CD14-positive monocyte (primary cell): ENCODE measurements around the gene MYBPHL. TPM values are rescaled to one million over a fixed set of nuclear protein-coding genes. Genes with fewer than 3 reads are reported as not detected.
A peak's percentile ranks its signal among the peaks of the same experiment; 100 is the strongest.

Experiments
- DNase-seq, 3 donors: peaks; one replicate each; pipeline ENCODE4 v3.0.0-alpha.2; 2011 to 2022
- H2AFZ ChIP-seq: 2 replicates; pipeline ENCODE4 v1.6.0; 2012; ENCODE audit warnings: mild to moderate bottlenecking, low read depth, low read length, inconsistent platforms; ENCODE audit not compliant: insufficient read depth, poor library complexity, severe bottlenecking
- H3K27ac ChIP-seq, 2 donors: 1 replicate in 1 of 2; 2 replicates in 1 of 2; pipeline ENCODE4 v1.5.1; 2012 to 2013; ENCODE audit warnings: low read length in 2 of 2, control low read depth in 1 of 2, inconsistent platforms in 1 of 2, low read depth in 1 of 2, mild to moderate bottlenecking in 1 of 2
- H3K27me3 ChIP-seq, 2 donors: one replicate each; pipeline versions ENCODE4 v1.6.0 to v1.6.1; 2011 to 2013; ENCODE audit warnings: low read length in 2 of 2; ENCODE audit not compliant: control insufficient read depth in 2 of 2, insufficient read depth in 2 of 2
- H3K36me3 ChIP-seq, 2 donors: replicated peaks in 1 of 2; 1 replicate in 1 of 2; 2 replicates in 1 of 2; pipeline versions ENCODE4 v1.5.1 to v1.6.1; 2012 to 2013; ENCODE audit warnings: low read length in 2 of 2, control low read depth in 1 of 2, inconsistent platforms in 1 of 2, mild to moderate bottlenecking in 1 of 2; ENCODE audit not compliant: insufficient read depth in 2 of 2, control insufficient read depth in 1 of 2
- H3K4me1 ChIP-seq, 2 donors: 1 replicate in 1 of 2; 2 replicates in 1 of 2; pipeline versions ENCODE4 v1.5.1 to v1.6.1; 2012 to 2013; ENCODE audit warnings: low read length in 2 of 2, control low read depth in 1 of 2, inconsistent platforms in 1 of 2, mild to moderate bottlenecking in 1 of 2, moderate library complexity in 1 of 2; ENCODE audit not compliant: insufficient read depth in 2 of 2, control insufficient read depth in 1 of 2
- H3K4me2 ChIP-seq: replicated peaks from 2 replicates; pipeline ENCODE3; 2012; ENCODE audit warnings: low read length, moderate library complexity, mild to moderate bottlenecking; ENCODE audit not compliant: poor library complexity, severe bottlenecking; ENCODE audit errors: extremely low read depth
- H3K4me3 ChIP-seq, 3 experiments: fragments of 200-600 bp in 1 of 3; sonication (generic) in 1 of 3; replicated peaks in 1 of 3; 1 replicate in 2 of 3; 2 replicates in 1 of 3; pipeline ENCODE4 v1.5.1; 2011 to 2013; ENCODE audit warnings: low read length in 3 of 3, mild to moderate bottlenecking in 3 of 3, control low read depth in 2 of 3, low read depth in 2 of 3, inconsistent platforms in 1 of 3, moderate library complexity in 1 of 3
- H3K79me2 ChIP-seq: 2 replicates; pipeline ENCODE4 v1.6.0; 2012; ENCODE audit warnings: mild to moderate bottlenecking, control low read depth, inconsistent platforms, low read length, moderate library complexity; ENCODE audit not compliant: insufficient read depth
- H3K9ac ChIP-seq: 2 replicates; pipeline ENCODE4 v1.6.0; 2017; ENCODE audit warnings: low read length, mild to moderate bottlenecking; ENCODE audit not compliant: insufficient read depth, poor library complexity, severe bottlenecking
- H3K9me3 ChIP-seq, 2 donors: replicated peaks in 1 of 2; 1 replicate in 1 of 2; 2 replicates in 1 of 2; pipeline versions ENCODE4 v1.5.1 to v1.6.1; 2012 to 2013; ENCODE audit warnings: low read length in 2 of 2, control low read depth in 1 of 2; ENCODE audit not compliant: control insufficient read depth in 1 of 2, insufficient read depth in 1 of 2
- H4K20me1 ChIP-seq: 2 replicates; pipeline ENCODE4 v1.6.0; 2012; ENCODE audit warnings: mild to moderate bottlenecking, low read length, control low read depth, moderate library complexity; ENCODE audit not compliant: insufficient read depth
- H3K27ac Mint-ChIP-seq, 7 donors: one replicate each; pipeline ENCODE4 v1.8.0; 2020; ENCODE audit warnings: mild to moderate bottlenecking in 7 of 7, mixed read lengths in 7 of 7, moderate library complexity in 6 of 7, inconsistent platforms in 2 of 7
- H3K27me3 Mint-ChIP-seq, 3 donors: one replicate each; pipeline ENCODE4 v1.8.0; 2021 to 2022; ENCODE audit warnings: low read depth in 3 of 3, mild to moderate bottlenecking in 3 of 3, mixed read lengths in 3 of 3, moderate library complexity in 3 of 3, inconsistent platforms in 1 of 3
- H3K36me3 Mint-ChIP-seq, 2 donors: one replicate each; pipeline ENCODE4 v1.8.0; 2020; ENCODE audit warnings: mixed read lengths in 2 of 2, inconsistent platforms in 1 of 2, mild to moderate bottlenecking in 1 of 2
- H3K4me1 Mint-ChIP-seq: one replicate; pipeline ENCODE4 v1.8.0; 2020; ENCODE audit warnings: mild to moderate bottlenecking, mixed read lengths
- H3K4me3 Mint-ChIP-seq, 2 donors: one replicate each; pipeline ENCODE4 v1.8.0; 2020; ENCODE audit warnings: mild to moderate bottlenecking in 2 of 2, mixed read lengths in 2 of 2, moderate library complexity in 1 of 2
- H3K9me3 Mint-ChIP-seq, 7 donors: one replicate each; pipeline ENCODE4 v1.8.0; 2020 to 2022; ENCODE audit warnings: mixed read lengths in 7 of 7, mild to moderate bottlenecking in 6 of 7, moderate library complexity in 6 of 7, inconsistent platforms in 2 of 7
- WGBS: methylation state at CpG from one replicate; pipeline ENCODE4 v1.1.5; 2013; ENCODE audit warnings: missing lambda C conversion rate; ENCODE audit not compliant: insufficient coverage; 5-methylcytosine and 5-hydroxymethylcytosine counted together
- intact Hi-C, 2 donors: fragments of 100-400 bp; cut with micrococcal nuclease; formaldehyde crosslinking; loops; one replicate each; pipeline versions ENCODE4 v1.15.0 to v1.15.1; 2023
- polyA plus RNA-seq, 3 donors: library from polyadenylated mRNA; depleted of rRNA in 1 of 3; unstranded in 2 of 3; stranded (reverse) in 1 of 3; fragments of 300-500 nt in 2 of 3; fragments of >200 nt in 1 of 3; fragmentation: Illumina TruSeq in 2 of 3; gene quantifications; 1 replicate in 2 of 3; 2 replicates in 1 of 3; pipeline ENCODE4 v1.2.3, GENCODE V29; 2012 to 2021
- TF ChIP-seq, protein P1 (sequence below): fragments of 200-600 bp; IDR thresholded peaks from one replicate; pipeline ENCODE4 v1.8.0; 2022; ENCODE audit warnings: antibody characterized with exemption, mild to moderate bottlenecking

MYBPHL gene
- polyA plus RNA-seq, 3 donors = 0.13 TPM; not detected in 2

GRCh38 chr1:109280862-109281261, 25.9 kb downstream of the MYBPHL start:
- Mint-ChIP-seq H3K27me3 (no peaks in the 10 kb centered on the region), H3K27ac (peak overlapping the region in 4 of 7 donors; percentile 3 to 97 (median 90)), H3K9me3 (peaks cover 0 to 2% (median 0%) of the 10 kb centered on the region in 7 donors), H3K36me3 (peaks cover 14 to 22% of the 10 kb centered on the region in 2 donors), H3K4me3 (no peak overlapping the region), H3K4me1 (peaks cover 49% of the 10 kb centered on the region)
- Histone ChIP-seq H3K79me2 (peaks cover 31% of the 10 kb centered on the region), H2AFZ (no peak overlapping the region), H3K9me3 (no peaks in the 10 kb centered on the region), H3K4me3 (peak overlapping the region in 1 of 3 experiments; percentile 87), H3K27ac (peak overlapping the region in 1 of 2 donors; percentile 82), H3K9ac (no peak overlapping the region), H3K27me3 (no peaks in the 10 kb centered on the region), H4K20me1 (no peaks in the 10 kb centered on the region), H3K36me3 (peaks cover 7 to 25% of the 10 kb centered on the region in 2 donors), H3K4me2 (peak overlapping the region; percentile 81), H3K4me1 (peaks cover 44 to 46% of the 10 kb centered on the region in 2 donors)
- DNase-seq = no peak
- intact Hi-C loops = no loop called here
- TF ChIP-seq, protein P1, sequence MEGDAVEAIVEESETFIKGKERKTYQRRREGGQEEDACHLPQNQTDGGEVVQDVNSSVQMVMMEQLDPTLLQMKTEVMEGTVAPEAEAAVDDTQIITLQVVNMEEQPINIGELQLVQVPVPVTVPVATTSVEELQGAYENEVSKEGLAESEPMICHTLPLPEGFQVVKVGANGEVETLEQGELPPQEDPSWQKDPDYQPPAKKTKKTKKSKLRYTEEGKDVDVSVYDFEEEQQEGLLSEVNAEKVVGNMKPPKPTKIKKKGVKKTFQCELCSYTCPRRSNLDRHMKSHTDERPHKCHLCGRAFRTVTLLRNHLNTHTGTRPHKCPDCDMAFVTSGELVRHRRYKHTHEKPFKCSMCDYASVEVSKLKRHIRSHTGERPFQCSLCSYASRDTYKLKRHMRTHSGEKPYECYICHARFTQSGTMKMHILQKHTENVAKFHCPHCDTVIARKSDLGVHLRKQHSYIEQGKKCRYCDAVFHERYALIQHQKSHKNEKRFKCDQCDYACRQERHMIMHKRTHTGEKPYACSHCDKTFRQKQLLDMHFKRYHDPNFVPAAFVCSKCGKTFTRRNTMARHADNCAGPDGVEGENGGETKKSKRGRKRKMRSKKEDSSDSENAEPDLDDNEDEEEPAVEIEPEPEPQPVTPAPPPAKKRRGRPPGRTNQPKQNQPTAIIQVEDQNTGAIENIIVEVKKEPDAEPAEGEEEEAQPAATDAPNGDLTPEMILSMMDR = no peak
- 100% methylated on average over 4 of the region's 12 CpGs for WGBS

GRCh38 chr1:109279615-109280278, 27.1 kb downstream of the MYBPHL start:
- H2AFZ ChIP-seq = no peak overlapping the region
- H3K79me2 ChIP-seq = peaks cover 31% of the 10 kb centered on the region
- no peak for DNase-seq
- peaks cover 0 to 2% (median 0%) of the 10 kb centered on the region in 7 donors for H3K9me3 Mint-ChIP-seq
- peaks cover 57% of the 10 kb centered on the region for H3K4me1 Mint-ChIP-seq
- no peak overlapping the region for H3K27ac ChIP-seq
- H3K4me1 ChIP-seq = peaks cover 50% of the 10 kb centered on the region in 2 donors
- no peak overlapping the region for H3K4me3 Mint-ChIP-seq
- WGBS = 98% methylated on average over 4 of the region's 5 CpGs
- peak overlapping the region in 4 of 7 donors; percentile 9 to 70 (median 38) for H3K27ac Mint-ChIP-seq
- intact Hi-C loops = loop anchor here in 1 of 2 donors (10.0 kb wide), 1 partner anchor 255 kb away; the partner anchor contains the start of gene GPR61
- H3K9me3 ChIP-seq = no peaks in the 10 kb centered on the region
- no peaks in the 10 kb centered on the region for H3K27me3 ChIP-seq
- no peaks in the 10 kb centered on the region for H4K20me1 ChIP-seq
- TF ChIP-seq, protein P1 = no peak
- H3K4me3 ChIP-seq = no peak overlapping the region
- no peak overlapping the region for H3K9ac ChIP-seq
- H3K27me3 Mint-ChIP-seq = peaks cover 1 to 2% (median 2%) of the 10 kb centered on the region in 3 donors
- H3K36me3 ChIP-seq = peaks cover 7 to 25% of the 10 kb centered on the region in 2 donors
- H3K36me3 Mint-ChIP-seq = peaks cover 14 to 22% of the 10 kb centered on the region in 2 donors
- H3K4me2 ChIP-seq = no peak overlapping the region
